GM18868 (cell line): Measurements from ENCODE around the gene MRPL17.
A peak's percentile ranks its signal among the peaks of the same experiment; 100 is the strongest.
"Not testable (repeated sequence)": the region's sequence is repeated elsewhere in the genome, so short reads cannot be mapped to it uniquely, and the experiment has no call there.

Experiments used
- ATAC-seq: cut with Tn5 transposase; IDR thresholded peaks from one replicate; pipeline ENCODE4 v1.9.1; 2021; ENCODE audit warnings: mild to moderate bottlenecking, moderate library complexity; ENCODE audit not compliant: unreplicated experiment

The MRPL17 gene

DNA sequence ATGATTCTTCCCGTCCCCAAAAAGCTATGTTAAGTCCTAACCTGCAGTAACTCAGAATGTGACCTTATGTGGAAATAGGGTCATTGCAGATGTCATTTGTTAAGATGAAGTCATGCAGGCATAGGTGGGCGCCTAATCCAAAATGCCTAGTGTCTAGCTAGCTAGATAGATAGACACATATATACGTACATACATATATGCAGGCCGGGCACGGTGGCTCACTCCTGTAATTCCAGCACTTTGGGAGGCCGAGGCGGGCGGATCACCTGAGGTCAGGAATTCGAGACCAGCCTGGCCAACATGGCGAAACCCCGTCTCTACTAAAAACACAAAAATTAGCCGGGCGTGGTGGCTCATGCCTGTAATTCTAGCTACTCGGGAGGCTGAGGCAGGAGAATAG is 928 bp upstream of the MRPL17 start:
- ATAC-seq: not testable (repeated sequence)

DNA sequence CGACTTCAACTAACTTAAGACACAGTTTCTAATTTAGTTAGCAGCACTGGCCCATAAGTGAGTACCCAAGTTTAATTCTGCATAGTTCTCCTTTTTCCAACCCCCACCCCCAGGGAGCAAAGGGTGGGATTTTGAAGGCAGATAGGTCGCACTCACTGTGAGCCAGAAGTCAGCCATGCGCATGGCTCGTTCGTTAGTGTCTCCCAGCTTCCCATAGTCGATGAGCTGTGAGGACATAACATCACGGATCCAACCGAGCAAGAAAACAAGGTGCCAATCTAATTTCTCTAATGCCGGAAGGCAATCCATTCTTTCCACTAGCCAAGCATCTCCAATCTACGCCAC is 577 bp downstream of the MRPL17 start:
- no peak for ATAC-seq

DNA sequence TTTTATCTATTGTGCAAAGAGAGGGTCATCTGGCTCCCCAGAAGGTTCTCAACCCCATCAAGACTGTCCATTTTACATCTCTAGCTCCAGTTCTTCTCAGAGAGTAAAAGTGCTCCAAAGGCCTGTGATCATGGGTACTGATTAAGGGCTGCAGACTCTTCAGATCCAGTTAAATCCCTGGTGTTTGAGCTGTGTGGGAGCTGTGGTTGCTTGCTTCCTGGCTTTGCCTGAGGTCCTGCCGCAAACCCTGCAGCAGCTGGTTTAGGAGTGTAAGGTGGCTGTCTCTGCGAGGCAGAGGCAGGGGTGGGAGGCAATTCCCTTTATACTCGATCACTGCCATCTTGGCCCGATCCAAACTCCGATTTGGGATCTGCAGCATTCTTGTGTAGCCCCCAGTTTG is 1.2 kb downstream of the MRPL17 start:
- no peak for ATAC-seq

DNA sequence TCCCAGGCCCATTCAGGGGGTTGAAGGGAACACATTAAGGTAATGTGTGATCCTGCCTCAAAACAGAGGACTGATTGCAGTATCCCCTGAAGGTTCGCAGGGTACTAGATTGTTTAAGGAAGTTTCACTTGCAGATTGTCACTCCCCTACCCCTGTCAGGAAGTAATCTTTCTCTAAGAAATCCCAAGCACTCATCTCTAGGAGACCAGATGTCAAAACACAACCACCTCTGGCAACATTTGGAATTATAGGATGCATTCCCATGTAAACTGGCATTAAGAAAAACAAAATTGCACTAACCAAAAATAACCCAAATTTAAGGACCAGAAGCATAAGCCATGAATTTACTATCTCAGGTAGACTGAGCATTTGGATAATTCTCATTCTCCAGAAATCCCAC is 1.6 kb downstream of the MRPL17 start:
- no peak for ATAC-seq

DNA sequence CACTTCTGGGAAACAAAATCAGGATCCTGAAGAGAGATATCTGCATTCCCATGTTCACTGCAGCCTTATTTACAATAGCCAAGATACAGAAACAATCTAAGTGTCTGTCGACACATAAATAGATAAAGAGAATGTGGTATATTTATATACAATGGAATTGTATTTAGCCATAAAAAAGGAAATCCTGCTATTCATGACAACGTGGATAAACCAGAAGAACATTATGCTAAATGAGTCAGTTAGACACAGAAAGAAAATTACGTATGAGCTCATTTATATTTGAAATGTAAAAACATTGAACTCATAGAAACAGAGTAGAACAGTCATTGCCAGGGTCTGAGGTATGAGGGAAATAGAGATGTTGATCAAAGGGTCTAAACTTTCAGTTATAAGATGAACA is 6.1 kb downstream of the MRPL17 start:
- no peak for ATAC-seq

DNA sequence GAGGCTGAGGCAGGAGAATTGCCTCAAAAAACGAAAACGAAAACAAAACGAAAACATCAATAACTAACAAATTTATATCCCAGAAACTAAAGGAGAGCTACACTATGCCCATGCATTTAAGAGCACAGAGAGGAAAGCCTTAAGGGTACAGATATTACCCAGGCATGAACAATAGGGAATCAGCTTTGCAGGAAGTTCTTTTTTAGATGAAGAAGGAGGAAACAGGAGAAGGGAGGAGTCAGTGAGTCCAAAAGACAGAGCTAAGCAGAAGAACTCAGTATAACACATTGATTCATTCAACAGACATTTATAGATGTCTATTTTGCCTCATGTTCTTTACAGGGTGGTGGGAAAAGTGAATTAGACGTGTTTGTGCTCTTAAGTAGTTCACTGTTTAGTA is 8.3 kb downstream of the MRPL17 start:
- no peak for ATAC-seq

DNA sequence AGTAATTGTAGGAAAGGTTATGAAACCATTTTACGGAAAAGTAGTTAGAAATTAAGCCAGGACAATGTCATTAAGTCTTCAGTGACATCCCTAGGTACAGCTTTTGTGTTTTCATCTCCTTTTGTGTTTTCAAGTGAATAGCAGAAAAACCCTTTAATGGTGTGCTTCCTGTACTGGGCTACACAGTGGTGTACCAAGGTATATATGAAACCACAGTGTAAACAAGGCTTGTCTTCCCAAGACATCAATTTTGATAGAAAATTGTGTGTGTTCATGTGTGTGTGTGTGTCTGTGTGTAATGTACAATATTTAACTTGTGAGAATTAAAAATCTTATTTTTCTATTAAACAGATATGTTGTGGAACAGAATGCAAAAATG is 8.9 kb downstream of the MRPL17 start:
- ATAC-seq: no peak

DNA sequence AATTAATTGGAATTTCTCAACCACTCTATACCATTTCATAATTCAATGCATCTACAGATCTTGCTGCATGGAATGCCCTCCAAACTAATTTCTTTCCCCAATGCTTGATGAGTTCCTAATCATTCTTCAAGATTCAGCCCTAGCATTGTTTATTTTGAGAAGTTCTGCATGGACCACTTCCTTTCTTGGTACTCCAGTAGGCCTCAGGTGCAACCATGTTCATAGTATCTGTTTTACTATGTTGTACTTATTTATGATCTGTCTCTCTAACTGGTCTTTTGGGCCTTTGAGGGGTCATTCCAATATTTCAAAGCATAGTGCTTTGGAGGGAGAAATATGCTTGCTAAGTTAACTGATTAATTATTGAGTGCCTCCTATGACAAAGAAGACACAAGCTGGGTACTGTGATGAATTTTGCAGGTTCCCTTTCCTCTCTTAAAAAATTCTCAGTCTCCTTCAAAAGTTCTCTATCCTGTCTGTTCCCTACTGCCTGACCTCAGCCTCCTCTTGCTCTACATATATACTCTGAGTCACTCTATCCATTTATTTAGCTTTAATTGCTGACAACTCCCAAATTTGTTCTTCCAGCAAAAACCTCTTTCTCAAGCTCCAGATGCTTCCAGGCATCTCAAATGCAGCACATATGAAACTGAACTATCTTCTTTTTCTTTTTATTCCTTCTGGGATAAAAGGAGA is 9.5 kb downstream of the MRPL17 start:
- no peak for ATAC-seq

DNA sequence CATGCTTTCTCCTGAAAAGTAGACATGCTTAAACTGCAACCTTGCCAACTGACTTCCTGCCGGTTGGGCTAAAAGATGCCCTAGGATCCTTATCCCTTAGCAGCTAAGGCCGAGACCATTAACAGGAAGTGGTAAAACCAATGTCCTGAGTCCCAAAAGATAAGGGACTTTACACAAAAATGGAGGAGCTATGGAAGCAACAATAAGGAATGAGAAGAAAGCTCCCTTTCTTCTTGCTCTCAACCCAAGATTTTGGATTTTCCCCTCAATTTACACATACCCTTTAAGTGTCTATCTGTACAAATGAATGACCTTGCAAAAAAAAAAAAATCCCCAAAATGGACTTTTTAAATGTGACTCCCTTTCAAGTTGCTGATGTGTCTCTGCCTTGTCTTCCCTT is 11.1 kb downstream of the MRPL17 start:
- ATAC-seq: no peak

DNA sequence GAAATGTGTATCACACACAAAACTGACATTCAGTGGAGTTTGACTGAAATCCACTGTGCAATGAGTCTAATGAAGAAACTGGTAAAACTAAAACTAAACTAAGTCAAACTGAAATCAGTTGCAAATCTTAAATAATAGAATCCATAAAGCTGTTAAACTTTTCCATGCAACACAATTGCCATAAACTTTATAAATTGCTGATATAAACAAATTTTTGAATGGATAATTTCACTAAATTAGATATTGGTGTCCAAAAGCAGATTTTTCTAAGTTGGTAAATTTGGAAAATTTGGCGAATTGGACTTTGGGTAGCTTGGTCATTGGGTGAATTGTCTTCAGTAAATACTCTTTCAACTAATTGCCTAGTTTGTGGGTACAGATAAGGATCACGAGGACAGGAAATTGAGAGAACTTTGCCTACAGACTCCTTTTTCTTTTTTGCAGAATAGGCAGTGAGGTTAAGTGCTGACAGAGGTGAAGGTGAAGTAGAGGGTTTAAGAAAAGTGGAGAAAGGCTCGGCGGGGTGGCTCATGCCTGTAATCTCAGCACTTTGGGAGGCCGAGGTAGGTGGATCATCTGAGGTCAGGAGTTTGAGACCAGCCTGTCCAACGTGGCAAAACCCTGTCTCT is 12.8 kb downstream of the MRPL17 start:
- ATAC-seq: no peak

DNA sequence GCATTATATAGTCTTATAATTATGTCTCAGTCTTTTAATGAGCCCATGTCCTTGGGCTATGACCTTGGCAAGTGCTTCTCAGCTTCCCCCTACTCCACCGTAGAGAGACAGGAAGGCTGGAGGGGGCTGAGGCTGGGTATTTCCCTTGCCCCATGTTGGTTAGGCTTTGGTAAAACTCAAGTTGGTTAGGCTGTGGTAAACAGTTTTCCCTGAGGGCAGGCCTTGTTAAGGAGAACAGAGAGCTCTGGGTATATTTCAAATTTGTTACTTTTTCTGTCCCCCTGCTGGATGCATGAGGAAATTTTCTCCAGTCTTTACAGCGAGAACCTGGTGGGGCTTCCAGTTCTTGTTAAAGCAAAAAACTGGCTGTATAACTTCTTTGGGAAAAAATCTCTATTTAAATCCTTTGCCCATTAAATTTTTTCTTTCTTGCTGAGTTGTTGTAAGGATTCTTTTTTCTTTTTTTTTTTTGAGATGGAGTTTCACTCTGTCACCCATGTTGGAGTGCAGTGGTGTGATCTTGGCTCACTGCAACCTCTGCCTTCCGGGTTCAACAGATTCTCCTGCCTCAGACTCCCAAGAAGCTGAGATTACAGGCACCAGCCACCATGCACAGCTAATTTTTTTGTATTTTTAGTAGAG is 15.3 kb downstream of the MRPL17 start:
- ATAC-seq: no peak

DNA sequence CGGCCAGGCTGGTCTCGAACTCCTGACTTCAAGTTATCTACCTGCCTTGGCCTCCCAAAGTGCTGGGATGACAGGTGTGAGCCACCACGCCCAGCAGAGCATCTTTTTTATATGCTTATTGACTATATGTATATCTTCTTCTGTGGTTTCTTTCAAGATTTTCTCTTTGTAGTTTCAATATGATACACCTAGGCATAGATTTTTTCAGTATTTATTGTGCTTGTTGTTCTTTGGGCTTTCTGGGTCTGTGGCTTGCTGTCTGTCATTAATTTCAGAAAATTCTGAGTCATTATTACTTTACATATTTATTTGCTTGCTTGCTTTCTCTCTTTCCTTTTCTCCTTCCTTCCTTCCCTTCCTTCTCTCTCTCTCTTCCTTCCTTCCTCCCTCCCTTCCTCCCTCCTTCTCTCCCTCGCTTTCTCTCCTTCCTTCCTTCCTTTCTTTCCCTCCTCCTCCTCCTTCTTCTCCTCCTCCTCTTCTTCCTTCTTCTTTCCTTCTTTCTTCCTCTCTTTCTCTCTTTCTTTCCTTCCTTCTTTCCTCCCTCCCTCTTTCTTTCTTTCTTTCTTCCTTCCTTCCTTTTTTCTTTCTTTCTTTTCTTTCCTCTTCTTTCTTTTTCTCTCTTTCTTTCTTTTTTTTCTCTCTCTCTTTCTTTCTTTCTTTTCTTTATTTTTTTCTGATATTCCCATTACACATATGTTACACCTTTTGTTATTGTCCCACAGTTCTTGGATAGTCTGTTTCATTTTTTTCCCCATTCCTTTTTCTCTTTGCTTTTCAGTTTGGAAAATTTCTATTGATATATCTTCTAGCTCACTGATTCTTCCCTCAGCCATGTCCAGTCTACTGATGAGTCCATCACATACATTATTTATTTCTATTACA is 16.6 kb downstream of the MRPL17 start:
- no peak for ATAC-seq

DNA sequence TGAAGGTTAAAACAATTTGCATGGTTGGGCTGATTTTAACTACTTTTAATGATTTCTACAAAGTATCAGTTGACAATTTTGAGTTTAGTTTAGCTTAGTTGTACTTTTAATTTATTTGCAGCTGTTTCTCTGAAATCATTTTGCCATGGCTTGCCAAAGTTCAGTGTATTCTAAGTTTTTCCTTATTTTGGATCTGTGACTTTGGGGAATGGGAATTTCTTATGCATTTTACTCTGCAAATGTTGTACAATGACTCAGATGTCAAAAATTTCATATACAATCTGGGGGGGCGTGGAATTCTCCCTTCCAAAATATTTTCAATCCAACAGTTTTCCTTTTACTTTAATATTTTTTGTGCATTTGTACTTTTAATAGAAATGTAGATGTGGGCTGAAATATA is 18.6 kb downstream of the MRPL17 start:
- no peak for ATAC-seq

DNA sequence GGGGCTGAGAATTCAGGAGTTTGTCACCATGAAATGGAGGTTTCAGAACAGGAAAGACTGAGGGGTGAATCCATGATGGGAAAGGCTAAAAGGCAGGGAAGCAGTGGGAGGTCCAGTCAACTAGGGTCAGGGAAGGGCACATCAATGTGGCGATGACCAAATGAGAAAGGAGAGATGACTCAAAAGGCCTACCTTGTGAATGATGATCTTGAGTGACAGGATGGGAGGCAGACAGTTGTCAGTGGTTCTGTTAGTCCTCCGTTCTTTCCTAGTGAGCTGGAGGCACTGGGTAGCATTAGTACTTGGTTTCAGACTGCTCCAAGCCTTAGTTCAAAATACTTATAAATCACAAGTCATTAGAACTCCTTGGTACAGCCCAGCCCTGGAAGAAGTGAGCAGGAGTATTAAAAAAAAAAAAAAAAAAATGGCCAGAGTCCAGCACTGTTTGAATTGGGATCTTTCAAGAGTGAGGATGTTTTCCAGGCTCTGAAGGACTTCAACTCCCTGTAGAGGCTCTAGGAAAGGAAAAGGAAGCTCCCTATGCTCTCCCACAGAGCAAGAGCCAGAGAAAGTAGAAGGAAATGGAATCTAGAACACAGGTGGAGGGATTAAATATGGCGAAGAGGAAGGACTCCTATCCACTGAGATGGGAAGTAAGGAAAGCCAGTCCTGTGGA is 19.2 kb downstream of the MRPL17 start:
- no peak for ATAC-seq

DNA sequence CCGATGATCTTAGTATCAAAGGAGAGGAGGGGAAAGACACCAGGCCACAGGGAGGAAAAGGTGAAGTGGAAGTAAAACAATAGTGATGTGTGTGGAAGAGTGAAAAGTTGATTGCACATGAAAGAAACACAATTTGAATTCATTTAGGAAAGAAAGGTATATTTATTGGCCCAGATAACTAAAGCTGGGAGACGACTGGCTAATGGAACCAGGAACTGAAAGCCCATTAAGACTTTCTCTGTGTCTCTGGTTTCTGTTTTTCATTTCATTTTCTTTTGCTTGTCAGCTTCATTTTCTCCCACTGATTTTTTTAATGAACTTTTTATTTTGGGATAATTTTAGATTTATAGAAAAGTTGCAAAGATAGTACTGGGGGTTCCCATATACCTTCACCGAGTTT is 22.4 kb downstream of the MRPL17 start:
- ATAC-seq: peak; percentile 50

DNA sequence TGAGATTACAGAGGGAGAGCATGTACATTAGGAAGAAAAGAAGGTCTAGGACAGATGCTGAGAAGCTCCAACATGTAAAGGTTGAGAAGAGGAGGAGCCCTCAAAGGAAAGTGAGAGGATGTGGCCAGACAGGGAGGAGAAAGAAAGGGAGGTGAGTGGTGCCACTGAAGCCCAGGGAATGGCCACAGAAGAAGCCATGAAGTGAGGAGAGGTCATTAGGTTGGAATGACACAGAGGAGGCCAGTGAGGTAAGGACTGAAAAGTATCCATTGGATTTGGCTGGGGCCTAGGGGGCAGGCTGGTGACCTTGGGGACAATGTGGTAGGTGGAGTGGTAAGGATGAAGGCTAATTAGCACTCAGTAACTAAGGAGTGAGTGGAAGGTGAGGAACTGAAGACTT is 24.5 kb downstream of the MRPL17 start:
- ATAC-seq: no peak

DNA sequence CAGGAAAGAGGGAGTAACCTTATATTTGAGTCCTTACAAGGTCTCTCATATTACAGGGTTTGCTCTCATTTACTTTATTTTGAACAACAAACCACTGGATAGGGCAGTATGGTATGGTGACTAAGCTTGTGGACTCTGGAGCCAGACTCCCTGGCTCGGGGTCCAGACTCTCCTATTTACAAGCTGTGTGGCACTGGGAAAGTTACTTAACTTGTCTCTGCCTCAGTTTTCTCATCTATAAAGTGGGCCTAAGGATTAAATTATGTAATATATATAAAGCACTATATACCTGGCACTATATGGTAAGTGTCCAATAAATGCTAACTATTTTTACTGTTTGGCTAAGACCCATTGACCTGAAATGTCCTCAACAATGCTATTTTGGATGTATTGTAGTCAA is 25.8 kb downstream of the MRPL17 start:
- ATAC-seq: no peak

DNA sequence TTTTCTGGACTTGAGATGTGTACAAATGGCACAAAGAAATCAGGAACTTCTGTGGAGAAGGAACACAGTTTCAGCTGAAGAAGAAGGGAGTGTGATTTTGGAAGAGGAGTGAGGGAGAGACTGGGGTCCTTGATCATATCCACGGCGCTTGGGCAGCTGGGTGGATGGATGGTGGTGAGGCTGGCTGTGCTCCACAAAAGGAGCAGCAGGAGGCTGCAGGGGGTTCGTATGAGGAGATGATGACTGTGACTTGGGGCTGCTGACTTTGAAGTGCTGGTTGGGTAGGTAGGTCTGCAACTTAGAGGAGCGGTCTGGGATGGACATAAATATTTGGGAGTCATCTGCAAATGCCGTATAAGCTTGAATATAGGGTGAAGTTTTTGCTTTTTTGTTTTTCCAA is 26.2 kb downstream of the MRPL17 start:
- no peak for ATAC-seq

DNA sequence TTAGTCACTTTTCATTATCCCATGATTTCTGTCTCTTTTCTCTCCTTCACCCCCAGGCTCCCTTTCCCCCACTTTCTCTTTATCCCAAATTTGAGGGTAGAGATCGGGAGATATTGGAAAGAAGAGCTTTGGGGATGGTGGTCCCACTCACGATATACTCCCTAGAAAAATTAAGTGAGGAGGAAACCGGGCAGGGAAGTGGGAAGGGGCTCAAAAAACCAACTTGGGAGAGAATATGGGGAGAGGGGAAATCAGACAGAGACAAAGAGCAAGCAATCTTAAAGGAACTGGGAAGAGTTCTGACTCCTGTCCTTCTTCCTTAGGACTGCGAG is 26.6 kb downstream of the MRPL17 start:
- no peak for ATAC-seq

DNA sequence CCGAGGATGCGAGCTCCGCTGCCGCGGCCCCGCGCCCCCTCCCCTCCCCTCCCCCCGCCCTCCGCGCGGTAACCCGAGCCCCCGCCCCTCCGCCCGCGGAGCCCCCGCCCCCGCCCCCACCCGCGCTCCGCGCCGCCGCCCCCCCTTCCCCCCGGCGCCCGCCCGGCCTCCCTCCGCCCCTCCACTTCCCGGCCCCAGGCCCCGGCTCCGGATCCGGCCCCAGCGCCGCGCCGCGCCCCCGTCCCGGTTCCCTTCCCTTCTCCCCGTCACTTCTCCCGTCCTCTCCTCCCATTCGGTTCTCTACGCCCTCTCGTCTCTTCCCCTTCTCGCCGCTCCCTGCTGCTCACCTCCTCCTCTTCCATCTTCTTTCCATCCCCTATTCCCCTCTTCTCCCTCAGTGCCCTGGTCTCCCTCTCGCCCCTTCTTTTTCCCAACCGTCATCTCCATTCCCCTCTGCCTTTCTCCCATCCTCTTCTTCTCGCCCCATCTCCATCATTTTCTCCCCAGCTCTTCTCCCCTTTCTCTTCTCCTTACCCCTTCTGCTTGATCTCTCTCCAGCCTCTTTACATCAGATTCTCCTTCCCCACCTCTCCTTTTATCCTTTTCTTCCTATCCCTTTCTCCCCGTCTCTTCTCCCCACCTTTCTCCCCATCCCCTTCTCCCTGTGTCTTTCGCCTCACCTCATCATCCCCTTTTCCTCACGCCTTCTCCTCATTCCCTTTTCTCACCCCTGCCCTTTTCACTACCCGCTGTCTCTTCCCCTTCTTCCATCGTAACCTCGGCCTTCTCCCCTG is 27.2 kb downstream of the MRPL17 start, which contains the start of gene DCHS1:
TSS of gene DCHS1 (minus strand) at position 20 of the 794 bp plus-strand sequence. CDS start 14,196 bp downstream, outside the sequence.
- no peak for ATAC-seq
